Cardiac fibroblast (primary cell): ENCODE measurements around the gene TREM2.

ENCODE experiments used
- DNase-seq, 2 donors: peaks; one replicate each; pipeline versions ENCODE4 v3.0.0 to v3.0.0-alpha.2; 2010; ENCODE audit warnings: low read depth in 2 of 2
- H3K4me3 ChIP-seq, 2 donors: replicated peaks in 1 of 2; 1 replicate in 1 of 2; 2 replicates in 1 of 2; pipeline ENCODE4 v1.5.1; 2011; ENCODE audit warnings: low read depth in 2 of 2, low read length in 2 of 2, mild to moderate bottlenecking in 2 of 2, moderate library complexity in 1 of 2
- CTCF ChIP-seq: IDR thresholded peaks from one replicate; pipeline ENCODE4 v1.5.1; 2011; ENCODE audit warnings: low read depth, mild to moderate bottlenecking, low read length, inconsistent platforms

The TREM2 gene

GRCh38 chr6:41159415-41160082 is 3.4 kb downstream of the TREM2 start:
- peak in 1 of 2 donors; percentile 38 for DNase-seq
- no peak overlapping the region for H3K4me3 ChIP-seq
- TF ChIP-seq CTCF, result no peak

GRCh38 chr6:41157323-41157722 is 5.6 kb downstream of the TREM2 start:
- H3K4me3 ChIP-seq, result no peak overlapping the region
- no peak for DNase-seq
- no peak for TF ChIP-seq CTCF

GRCh38 chr6:41156771-41157170 is 6.1 kb downstream of the TREM2 start:
- TF ChIP-seq CTCF, result no peak
- no peak overlapping the region for H3K4me3 ChIP-seq
- DNase-seq, result no peak

- no peak for TF ChIP-seq CTCF
- no peak overlapping the region for H3K4me3 ChIP-seq
- no peak for DNase-seq
Observed at GRCh38 chr6:41156001-41156400, 6.9 kb downstream of the TREM2 start.

GRCh38 chr6:41155132-41155805 is 7.6 kb downstream of the TREM2 start:
- no peak for TF ChIP-seq CTCF

GRCh38 chr6:41153992-41154625 is 8.8 kb downstream of the TREM2 start, which contains the start of gene TREML1:
Gene TREML1 (minus strand): TSS chr6:41154347. CDS start chr6:41154288, 59 bp downstream.
- TF ChIP-seq CTCF, result no peak

More at GRCh38 chr6:41155132-41155805, 7.6 kb downstream of the TREM2 start:
- H3K4me3 ChIP-seq, result no peak overlapping the region
- DNase-seq, result no peak

More at GRCh38 chr6:41153992-41154625, 8.8 kb downstream of the TREM2 start, which contains the start of gene TREML1:
- no peak within 1 kb of the TSS for H3K4me3 ChIP-seq
- DNase-seq, result no peak
